ENCODE data around the gene RFTN1. TPM values are rescaled to one million over a fixed set of nuclear protein-coding genes. Genes with fewer than 3 reads are reported as not detected.

Gene RFTN1
- total and polyA plus RNA-seq, 2 donors (not counting 3 experiments of a cell fraction or from before 2014, with no cell fraction given) = 40.3 to 43.3 TPM

DNA sequence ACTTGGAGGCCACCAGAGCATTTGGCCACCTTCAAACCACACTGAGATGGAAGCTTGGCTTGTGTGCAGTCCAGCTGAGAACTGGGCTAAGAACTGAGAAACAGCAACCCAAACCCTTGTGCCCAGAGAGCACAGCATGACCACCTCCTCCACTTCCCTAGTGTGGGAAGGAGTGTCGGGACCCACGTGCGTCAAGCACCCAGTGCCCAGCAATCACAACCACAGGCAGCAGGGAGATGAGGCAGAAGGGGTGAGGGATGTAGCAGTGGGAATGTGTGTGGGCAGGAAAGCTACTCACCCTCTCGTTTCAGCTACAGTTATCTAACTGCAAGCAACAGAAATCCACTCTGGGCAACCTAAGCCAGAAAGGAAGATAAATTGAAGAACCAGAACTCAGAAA lies 25.0 kb upstream of the RFTN1 start:
- DNase-seq (ENCODE audit: low read depth, low spot score) (no peak), FAIRE-seq (no peak)
- Histone ChIP-seq H2AFZ (ENCODE audit: low read depth, low read length) (no peak overlapping the region), H3K9me1 (replicated peaks; ENCODE audit: control insufficient read depth, extremely low read depth, insufficient read depth, low read length) (no peaks in the 10 kb centered on the region), H3K36me3 (ENCODE audit: control insufficient read depth in 2 of 2, extremely low read depth in 1 of 2, insufficient read depth in 2 of 2, low read length in 2 of 2) (no peaks in the 10 kb centered on the region), H3K79me2 (ENCODE audit: control insufficient read depth, insufficient read depth, low read length) (no peaks in the 10 kb centered on the region), H3K9ac (replicated peaks; ENCODE audit: extremely low read depth, insufficient read depth, low read length) (no peak overlapping the region), H3K4me1 (ENCODE audit: control insufficient read depth, extremely low read depth, insufficient read depth, low read length) (no peaks in the 10 kb centered on the region), H3K27ac (ENCODE audit: insufficient read depth, low read depth, low read length) (no peak overlapping the region), H3K9me3 (replicated peaks; ENCODE audit: control insufficient read depth, insufficient read depth, low read length) (no peaks in the 10 kb centered on the region), H3K4me2 (ENCODE audit: insufficient read depth, low read length) (no peak overlapping the region), H4K20me1 (replicated peaks; ENCODE audit: control insufficient read depth, extremely low read depth, insufficient read depth, low read length) (no peaks in the 10 kb centered on the region), H3K4me3 (replicated peaks in 1 of 3; ENCODE audit: insufficient read depth in 1 of 3, low read depth in 1 of 3, low read length in 3 of 3) (no peak overlapping the region), H3K27me3 (ENCODE audit: control insufficient read depth in 2 of 2, insufficient read depth in 2 of 2, low read length in 2 of 2) (peaks cover 18 to 36% of the 10 kb centered on the region in 2 experiments)
- intact Hi-C loops (cut with micrococcal nuclease) = no loop called here
- CTCF ChIA-PET = interaction anchor here (4.6 to 6.3 kb wide), 2 partner anchors 12 to 248 kb away, joined by 17 to 54 read pairs; no protein-coding TSS in a partner anchor
- BruUV-seq (replicated peaks) = no TSS peak
- dilution Hi-C loops (cut with MboI; ENCODE audit: extremely low pct_ligation_motif_present, low sequenced_read_pairs) = no loop called here
- no peak for TF ChIP-seq POLR2A (IDR thresholded peaks at IDR 0.05; ENCODE audit: low read depth, low read length)
- POLR2A ChIA-PET = no interaction called here

GRCh38 chr3:16536996-16537395 lies 23.5 kb upstream of the RFTN1 start:
- Histone ChIP-seq H4K20me1 (replicated peaks; ENCODE audit: control insufficient read depth, extremely low read depth, insufficient read depth, low read length) (no peaks in the 10 kb centered on the region), H3K4me2 (ENCODE audit: insufficient read depth, low read length) (no peak overlapping the region), H3K36me3 (ENCODE audit: control insufficient read depth in 2 of 2, extremely low read depth in 1 of 2, insufficient read depth in 2 of 2, low read length in 2 of 2) (no peaks in the 10 kb centered on the region), H3K27ac (ENCODE audit: insufficient read depth, low read depth, low read length) (no peak overlapping the region), H3K4me1 (ENCODE audit: control insufficient read depth, extremely low read depth, insufficient read depth, low read length) (no peaks in the 10 kb centered on the region), H2AFZ (ENCODE audit: low read depth, low read length) (no peak overlapping the region), H3K9me1 (replicated peaks; ENCODE audit: control insufficient read depth, extremely low read depth, insufficient read depth, low read length) (no peaks in the 10 kb centered on the region), H3K27me3 (ENCODE audit: control insufficient read depth in 2 of 2, insufficient read depth in 2 of 2, low read length in 2 of 2) (peaks cover 12 to 37% of the 10 kb centered on the region in 2 experiments), H3K9me3 (replicated peaks; ENCODE audit: control insufficient read depth, insufficient read depth, low read length) (no peaks in the 10 kb centered on the region), H3K4me3 (replicated peaks in 1 of 3; ENCODE audit: insufficient read depth in 1 of 3, low read depth in 1 of 3, low read length in 3 of 3) (no peak overlapping the region), H3K79me2 (ENCODE audit: control insufficient read depth, insufficient read depth, low read length) (no peaks in the 10 kb centered on the region), H3K9ac (replicated peaks; ENCODE audit: extremely low read depth, insufficient read depth, low read length) (no peak overlapping the region)
- intact Hi-C loops (cut with micrococcal nuclease) = no loop called here
- no TSS peak for BruUV-seq (replicated peaks)
- CTCF ChIA-PET = interaction anchor here (0.9 to 6.3 kb wide), 5 partner anchors 9 to 269 kb away, joined by 3 to 54 read pairs (median 7); no protein-coding TSS in a partner anchor
- POLR2A ChIA-PET = no interaction called here
- DNase-seq (ENCODE audit: low read depth, low spot score) (no peak), FAIRE-seq (no peak)
- dilution Hi-C loops (cut with MboI; ENCODE audit: extremely low pct_ligation_motif_present, low sequenced_read_pairs) = no loop called here
- TF ChIP-seq EZH2 (IDR thresholded peaks at IDR 0.05; ENCODE audit: borderline replicate concordance, low read depth, low read length, severe bottlenecking) (no peak), GATA2 (IDR thresholded peaks at IDR 0.05; ENCODE audit: insufficient read depth, insufficient read length, low read depth, low read length) (no peak), MAX (IDR thresholded peaks at IDR 0.05; ENCODE audit: insufficient read depth, insufficient read length) (no peak), FOS (IDR thresholded peaks at IDR 0.05; ENCODE audit: borderline replicate concordance, insufficient read depth, low read length) (no peak)
